GM18907 (cell line): ENCODE data around the gene HOGA1.

ENCODE experiments used
- ATAC-seq: cut with Tn5 transposase; IDR thresholded peaks from one replicate; pipeline ENCODE4 v1.9.1; 2021; ENCODE audit warnings: mild to moderate bottlenecking, moderate library complexity; ENCODE audit not compliant: unreplicated experiment

HOGA1 gene

DNA sequence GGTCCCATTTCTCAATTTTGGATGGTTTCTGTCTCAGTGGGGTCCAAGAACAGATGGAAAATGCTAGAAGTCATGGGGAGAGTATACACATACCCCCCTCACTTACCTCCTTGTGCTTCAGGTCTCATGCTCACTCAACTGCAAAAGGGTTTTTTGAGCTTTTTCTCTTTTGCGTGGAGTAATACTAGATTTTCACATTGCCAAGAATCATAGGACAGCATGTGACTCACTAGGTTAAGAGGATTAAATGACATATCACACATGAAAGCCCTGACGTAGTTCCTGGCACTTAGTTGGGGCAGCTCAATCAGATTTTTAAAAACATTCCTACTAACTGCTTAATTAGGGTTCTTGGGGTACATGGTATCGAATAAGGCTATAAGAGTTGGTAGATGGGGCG is 60.7 kb downstream of the HOGA1 start:
- no peak for ATAC-seq

DNA sequence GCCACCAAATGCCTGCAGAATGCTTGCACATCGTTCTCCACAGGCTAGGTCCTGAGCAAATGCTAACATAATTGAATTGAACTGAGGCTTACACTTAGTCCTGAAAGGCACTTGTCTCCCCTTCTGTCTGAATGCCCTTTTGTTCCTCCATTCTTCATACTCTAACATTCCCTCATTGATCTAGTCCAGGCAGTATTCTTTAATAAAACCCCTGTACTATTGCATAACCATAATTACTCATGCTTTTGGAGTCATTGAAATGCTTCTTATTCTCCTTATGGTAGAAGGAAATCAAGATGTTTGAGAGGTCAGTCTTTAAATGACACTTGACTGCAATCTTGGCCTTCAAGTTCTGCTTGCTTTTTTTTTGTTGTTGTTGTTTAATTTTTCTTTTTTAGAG is 63.4 kb downstream of the HOGA1 start:
- no peak for ATAC-seq

DNA sequence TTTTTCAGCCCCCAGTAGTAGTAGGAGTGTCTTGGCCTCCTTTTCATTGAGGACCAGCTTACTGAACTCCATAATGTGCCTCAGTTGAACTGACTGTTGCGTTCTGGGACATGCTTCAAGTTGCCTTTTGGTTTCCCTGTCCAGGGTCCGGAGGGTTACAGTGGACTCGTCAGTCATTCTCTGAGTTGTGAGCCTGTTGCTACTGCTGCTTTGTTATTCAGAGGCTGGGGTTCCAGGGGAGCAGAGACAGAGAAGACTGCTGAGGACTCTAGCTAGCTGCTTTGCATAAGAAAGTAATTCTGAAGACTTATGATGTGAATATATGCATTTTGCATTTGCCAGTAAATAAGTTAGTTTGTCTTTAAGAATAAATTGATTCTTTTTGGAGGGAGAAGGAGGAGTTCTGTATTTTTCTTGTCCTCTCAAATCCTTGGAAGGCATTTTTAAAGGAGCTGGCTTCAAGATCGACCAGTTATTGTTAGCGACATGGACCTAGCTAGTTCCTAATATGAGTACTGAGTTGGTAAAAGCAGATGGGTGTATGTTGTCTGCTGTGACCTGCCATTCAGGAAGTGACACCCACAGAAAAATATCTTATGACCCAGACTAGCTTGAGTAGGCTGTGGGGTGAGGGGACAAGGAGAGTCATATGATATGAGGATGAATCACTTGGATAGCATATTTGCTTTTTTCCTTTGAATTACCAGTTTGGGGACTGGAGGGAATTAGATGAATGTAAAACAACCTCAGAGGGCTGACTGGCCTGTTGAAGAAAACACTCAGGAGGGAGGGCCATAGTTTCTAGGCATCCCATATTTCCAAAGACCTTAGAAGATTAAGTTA is 64.6 kb downstream of the HOGA1 start:
- peak; percentile 86 for ATAC-seq

DNA sequence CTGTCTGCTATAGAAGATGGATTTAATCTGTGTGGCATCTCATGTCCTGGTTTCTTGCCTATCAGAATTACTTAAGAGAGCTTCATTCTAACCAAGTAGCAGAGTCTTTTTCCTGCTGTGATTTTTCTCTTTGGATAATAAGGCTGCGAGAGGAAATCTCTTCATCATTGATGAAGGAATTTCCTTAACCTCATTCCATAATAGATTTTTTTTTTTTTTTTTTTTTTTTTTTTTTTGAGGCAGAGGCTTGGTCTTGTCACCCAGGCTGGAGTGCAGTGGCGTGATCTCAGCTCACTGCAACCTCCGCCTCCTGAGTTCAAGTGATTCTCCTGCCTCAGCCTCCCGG is 65.2 kb downstream of the HOGA1 start:
- ATAC-seq: peak; percentile 12

DNA sequence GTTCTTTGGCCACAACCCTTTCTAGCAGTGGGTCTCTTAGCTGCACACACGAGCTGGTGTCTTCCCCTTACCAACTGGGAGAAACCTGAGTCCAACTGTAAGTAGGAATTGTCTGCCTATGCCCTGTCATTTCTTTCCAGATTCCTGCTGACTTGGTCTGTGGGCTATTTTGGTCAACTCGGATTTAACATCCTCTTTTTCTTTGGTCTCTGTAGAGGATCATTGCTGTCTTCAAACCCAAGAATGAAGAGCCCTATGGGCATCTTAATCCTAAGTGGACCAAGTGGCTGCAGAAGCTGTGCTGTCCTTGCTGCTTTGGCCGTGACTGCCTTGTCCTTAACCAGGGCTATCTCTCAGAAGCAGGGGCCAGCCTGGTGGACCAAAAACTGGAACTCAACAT is 66.5 kb downstream of the HOGA1 start:
- no peak for ATAC-seq

DNA sequence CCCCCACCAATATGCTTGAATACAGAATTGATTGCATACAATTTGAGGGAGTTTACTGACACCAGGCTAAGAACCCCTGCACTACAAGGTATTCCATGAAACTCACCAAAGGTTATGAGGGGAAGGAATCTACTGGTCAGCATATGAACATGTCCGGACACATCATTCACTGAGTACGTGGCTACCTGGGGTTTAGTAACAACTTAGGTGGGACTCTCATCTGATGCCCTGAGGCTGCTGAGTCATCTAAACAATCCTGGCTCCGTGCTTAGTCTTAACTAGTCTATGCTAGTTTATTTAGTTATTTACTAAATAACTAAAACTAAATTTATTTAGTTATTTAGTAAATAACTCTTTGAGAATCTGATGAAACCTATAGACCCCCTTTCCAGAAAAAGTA is 67.6 kb downstream of the HOGA1 start:
- ATAC-seq: no peak

DNA sequence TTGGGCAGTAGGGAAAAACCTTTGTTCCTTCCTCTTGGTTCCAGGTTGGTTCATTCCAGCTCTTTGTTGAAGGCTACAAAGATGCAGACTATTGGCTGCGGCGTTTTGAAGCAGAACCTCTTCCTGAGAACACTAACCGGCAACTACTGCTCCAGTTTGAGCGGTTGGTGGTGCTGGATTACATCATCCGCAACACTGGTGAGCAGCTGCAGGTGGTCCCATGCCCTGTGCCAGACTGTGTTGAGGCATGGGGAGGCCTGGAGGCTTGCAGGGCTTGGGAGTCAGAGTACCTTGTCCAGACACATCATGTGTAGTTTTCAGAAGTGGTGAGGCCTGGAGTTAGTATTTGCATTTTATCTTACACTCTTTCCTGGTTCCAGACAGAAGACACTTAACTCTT is 72.6 kb downstream of the HOGA1 start:
- ATAC-seq: no peak

DNA sequence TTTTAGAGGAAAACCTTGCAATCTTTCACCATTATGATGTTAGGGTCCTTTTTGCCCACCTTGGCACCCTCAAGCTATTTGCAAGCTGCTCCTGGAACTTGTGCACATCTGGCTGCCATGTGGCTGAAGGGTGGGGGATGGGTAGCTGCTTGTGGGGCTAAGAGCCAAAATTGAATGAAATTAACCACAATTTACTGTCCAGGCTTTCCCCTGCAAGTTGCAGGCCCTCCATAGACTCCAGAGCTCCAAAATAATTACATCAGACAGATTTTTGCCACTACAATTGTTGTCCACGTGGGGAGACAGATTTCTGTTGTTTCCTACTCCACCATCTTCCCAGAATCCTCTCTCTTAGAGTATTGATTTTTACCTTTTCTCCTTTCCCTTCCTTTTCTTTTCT is 75.4 kb downstream of the HOGA1 start:
- no peak for ATAC-seq
